SKM-1 (cell line): ENCODE data around the gene XRCC1.
"Not testable (repeated sequence)": the region's sequence is repeated elsewhere in the genome, so short reads cannot be mapped to it uniquely, and the experiment has no call there.

ENCODE experiments used
- DNase-seq: peaks from one replicate; lab custom pipeline; 2025; ENCODE audit not compliant: unreplicated experiment; lab: John Stamatoyannopoulos, UW

Gene XRCC1

DNA sequence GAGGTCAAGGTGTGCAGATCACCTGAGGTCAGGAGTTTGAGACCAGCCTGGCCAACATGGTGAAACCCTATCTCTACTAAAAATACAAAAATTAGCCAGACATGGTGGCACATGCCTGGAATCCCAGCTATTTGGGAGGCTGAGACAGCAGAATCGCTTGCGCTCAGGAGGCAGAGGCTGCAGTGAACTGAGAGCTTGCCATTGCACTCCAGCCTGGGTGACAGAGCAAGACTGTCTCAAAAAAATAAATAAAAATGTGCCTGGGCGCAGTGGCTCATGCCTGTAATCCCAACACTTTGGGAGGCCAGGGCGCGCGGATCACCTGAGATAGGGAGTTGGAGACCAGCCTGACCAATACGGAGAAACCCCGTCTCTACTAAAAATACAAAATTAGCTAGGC lies 51.6 kb downstream of the XRCC1 start:
- not testable (repeated sequence) for DNase-seq

DNA sequence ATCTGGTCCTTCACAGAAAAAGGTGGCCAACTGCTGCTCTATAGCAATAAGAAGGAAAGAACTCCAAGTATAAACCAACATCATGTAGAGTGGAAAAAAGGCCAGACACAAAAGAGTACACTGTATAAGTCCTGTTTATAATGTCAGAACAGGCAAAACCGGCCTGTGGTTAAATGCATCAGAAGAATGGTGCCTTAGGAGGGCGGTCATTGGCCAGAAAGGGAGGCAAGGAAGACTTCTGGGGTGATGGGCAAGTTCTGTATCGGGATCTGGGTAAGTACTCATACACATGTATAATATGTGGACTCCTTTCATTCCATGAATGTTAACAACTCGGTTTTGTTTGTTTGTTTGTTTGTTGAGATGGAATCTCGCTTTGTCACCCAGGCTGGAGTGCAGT lies 52.4 kb downstream of the XRCC1 start:
- DNase-seq, result no peak

DNA sequence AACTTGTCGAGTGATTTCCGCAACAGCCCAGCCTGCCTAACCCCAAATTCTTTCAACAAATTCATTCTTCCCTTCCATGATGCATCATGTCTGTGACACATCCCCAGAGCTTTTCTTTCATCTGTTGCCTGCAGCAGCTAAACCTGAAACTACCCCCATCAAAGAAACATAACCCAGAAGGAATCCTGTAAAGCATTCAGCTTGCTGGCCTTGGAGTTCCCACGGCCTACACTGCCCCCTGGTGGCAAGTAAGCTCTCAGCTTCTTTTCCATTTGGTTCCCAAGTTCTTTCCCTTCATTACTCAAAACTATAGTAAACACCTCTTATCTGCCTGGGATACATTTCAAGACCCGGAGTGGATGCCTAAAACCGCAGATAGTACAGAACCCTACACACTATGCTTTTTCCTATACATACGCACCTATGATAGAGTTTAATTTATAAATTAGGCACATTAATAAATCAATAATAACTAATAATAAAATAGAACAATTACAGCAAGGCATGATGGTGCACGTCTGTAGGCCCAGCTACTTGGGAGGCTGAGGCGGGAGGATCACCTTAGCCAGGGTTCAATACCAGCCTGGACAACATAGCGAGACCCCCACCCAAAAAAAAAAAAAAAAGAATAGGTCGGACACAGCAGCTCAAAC lies 55.8 kb downstream of the XRCC1 start:
- DNase-seq, result peak; percentile 17

DNA sequence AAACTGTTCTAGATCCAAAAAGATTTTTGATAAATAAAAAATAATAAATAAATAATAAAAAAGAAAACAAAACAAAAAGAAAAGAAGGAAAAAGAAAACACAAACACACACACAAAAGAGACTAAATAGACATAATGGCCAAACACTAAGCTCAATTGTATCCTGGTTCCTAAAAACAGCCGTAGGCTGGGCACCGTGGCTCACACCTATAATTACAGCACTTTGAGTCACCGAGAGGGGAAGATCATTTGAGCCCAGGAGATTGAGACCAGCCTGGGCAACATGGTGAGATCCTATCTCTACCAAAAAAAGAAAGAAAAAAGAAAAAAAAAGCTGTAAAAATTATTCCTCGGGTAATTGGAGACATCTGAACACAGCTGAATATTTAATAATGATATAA lies 57.3 kb downstream of the XRCC1 start:
- no peak for DNase-seq

DNA sequence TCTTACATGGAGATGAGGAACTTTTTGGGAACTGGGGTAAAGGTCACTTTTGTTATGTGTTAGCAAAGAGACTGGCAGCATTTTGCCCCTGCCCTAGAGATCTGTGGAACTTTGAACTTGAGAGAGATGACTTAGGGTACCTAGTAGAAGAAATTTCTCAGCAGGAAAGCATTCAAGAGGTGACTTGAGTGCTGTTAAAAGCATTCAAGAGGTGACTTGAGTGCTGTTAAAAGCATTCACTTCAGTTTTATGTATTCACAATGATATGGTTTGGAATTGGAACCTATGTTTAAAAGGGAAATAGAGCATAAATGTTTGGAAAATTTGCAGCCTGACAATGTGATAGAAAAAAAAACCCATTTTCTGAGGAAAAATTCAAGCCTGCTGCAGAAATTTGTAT lies 62.9 kb downstream of the XRCC1 start:
- DNase-seq, result not testable (repeated sequence)

DNA sequence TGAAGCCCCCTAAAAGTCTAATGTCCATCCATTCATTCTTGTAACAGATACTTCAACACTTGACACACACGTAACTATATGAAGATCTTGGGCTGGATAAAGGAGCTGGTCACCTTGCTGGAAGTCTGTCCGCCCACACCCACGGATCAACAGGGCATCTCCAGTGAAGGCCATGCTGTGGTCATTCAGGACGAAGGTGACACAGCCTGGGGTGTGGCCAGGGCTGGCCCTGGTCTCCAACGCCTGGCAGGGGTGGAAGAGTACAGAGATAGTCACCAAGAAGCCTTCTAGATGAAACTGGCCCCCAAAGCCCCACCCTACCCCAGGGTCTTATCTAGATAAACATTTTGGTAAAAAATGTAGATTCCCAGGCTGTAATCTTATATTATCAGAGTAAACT lies 64.0 kb downstream of the XRCC1 start:
- no peak for DNase-seq

DNA sequence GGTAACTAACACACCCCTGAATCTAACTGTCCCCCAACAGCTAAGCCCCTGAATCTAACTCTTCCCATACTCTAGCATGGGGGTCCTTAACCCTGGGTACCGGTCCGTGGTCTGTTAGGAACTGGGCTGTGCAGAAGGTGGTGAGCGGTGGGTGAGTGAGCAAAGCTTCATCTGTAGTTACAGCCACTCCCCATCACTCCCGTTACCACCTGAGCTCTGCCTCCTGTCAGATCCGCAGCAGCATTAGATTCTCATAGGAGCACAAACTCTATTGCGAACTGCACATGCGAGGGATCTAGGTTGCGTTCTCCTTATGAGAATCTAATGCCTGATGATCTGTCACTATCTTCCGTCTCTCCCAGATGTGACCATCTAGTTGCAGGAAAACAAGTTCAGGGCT lies 64.6 kb downstream of the XRCC1 start:
- DNase-seq, result no peak

DNA sequence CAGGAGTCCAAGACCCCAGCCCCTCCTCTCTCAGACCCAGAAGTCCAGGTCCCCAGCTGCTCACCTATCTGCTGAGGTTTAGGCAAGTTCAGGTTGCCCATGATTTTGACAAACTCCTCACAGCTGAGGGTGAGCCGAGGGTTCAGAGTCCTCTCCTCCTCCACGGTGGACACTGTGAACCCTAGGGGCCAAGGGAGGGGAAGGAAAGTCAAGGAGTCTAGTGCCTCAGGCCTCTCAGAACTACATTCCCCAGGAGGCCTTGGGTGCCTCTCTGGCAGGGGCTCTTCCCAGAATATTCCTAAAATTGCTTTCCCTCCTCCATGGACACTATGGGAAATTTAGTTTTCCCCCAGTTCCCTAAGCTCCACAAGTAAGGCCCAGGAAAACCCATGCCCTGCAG lies 67.4 kb downstream of the XRCC1 start:
- DNase-seq, result no peak

DNA sequence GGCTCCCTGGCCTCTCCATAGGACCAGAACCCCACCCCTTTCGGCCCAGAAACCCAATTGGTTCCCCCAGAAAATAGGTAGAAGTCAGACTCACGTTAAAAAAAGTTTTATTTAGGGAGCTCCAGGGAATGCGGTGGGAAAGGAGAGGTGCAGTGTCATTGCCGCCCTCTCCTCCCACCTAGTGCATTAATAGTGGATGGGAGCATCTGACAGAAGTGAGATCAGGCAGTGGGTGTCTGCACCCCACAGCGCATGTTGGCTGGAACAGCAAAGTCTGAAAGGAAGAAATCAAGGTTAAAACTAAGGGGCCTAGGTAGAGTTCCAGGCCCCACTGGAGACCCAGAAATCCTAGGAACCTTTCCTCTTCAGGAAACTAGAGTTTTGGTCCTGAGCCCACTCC lies 68.7 kb downstream of the XRCC1 start:
- DNase-seq, result no peak

DNA sequence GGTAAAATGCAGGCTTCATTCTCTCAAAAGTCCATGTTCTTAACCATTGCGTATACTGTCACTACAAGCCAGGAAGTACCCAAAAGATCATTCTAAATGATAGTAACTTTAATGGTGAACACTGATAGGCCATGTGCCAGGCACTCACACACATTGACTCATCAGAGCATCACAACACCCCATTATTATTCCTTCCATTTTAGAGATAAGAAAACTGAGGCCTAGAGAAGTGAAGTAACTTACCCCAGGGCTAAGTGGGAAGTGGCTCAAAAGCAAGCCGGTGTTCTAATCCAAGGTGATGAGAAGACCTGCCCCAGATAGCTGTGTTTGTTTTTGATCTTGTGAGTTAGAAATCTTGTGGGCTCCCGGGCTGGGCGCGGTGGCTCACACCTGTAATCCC lies 69.4 kb downstream of the XRCC1 start:
- no peak for DNase-seq

DNA sequence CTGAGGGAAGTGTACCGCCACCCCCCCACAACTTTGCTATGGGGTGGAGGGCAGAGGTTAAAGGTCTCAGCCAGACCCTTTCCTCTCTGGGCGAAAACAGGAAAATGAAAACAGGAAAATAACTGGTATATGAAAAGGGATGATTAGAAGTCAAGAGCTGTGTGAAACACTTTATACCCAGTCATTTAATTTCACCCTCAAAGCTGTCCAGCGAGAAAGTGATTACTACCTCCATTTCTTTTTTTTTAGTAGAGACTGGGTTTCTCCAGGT lies 70.2 kb downstream of the XRCC1 start:
- no peak for DNase-seq

DNA sequence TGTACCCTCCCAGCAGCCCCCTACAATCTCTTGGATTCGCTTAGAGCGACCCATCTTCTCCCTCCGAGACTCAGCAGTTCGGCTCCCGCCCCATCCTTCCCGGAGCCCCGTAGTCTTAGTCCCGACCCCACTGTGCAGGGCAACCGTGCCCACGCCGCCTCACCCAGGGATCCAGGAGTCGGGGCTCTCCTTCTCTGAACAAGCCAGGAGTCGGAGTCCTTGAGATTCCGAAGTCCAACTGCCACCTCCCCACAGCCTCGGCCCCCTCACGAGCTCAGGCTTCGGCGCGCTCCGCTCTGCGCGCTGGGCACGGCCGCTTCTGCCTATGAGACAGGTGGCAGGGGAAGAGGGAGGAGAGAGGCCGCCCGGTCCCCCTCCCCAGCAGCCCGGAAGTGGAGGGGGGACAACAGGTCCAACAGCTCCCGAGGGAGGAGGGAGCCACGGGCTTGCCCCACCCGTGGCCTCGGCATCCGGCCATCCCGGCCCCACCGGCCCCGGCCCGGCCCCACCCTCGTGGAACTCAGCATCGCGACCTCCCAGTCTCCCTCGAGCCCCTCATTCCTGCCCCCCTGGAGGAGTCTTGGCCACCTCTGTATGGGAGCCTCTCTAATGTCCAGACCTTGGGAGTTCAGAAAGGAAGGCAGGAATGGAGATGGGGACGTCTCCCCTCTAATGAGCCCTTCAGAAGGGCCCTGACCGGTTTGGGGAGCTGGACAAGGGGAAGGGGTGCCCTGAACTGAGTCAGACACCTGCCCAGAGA lies 70.7 kb downstream of the XRCC1 start, which contains the start of gene PHLDB3:
PHLDB3 (minus strand) TSS at position 321 of the 760 bp plus-strand sequence. CDS start 628 bp downstream, outside the sequence.
- no peak for DNase-seq

DNA sequence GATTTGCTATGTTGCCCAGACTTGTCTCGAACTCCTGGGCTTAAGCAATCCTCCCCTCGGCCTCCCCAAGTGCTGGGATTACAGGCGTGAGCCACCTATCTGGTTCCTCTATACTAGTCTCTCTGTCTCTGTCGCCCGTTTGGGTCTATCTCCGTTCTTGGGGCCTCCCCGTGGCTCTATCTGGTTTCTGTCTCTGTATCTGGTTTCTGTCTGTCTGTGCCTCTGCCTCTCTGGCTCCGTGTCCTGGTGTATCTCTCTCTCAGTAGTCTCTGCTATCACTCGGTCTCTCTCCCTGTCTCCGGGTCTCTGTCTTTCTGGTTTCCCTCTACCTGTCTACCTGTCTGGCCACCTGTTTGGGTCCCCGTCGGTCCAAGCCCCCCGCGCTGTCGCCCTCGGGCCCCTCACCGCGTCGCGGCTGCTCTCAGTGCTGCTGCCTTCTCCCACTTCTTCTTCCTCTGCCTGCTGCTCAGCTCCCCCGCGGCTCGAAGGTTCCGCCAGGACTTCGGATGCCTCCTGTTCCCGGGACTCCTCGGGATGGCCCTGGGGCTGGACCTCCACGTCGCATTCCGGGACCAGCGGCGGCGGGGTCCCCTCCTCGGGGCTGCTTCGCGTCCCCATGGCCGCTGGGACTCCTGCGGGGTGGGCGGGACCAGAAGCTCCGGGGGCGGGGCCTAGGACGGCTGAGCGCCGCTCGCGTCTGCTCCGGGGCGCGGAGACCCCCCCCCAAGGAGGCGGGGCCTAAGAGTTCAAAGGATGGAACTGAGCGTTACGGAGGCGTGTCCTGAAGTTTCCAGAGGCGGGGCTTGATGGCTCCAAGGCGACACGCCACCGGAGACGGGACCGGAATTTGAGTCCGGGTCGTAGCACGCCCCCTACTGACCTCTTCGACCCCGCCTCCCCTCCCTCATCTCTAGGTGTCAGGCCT lies 71.6 kb downstream of the XRCC1 start:
- DNase-seq, result peak; percentile 67

DNA sequence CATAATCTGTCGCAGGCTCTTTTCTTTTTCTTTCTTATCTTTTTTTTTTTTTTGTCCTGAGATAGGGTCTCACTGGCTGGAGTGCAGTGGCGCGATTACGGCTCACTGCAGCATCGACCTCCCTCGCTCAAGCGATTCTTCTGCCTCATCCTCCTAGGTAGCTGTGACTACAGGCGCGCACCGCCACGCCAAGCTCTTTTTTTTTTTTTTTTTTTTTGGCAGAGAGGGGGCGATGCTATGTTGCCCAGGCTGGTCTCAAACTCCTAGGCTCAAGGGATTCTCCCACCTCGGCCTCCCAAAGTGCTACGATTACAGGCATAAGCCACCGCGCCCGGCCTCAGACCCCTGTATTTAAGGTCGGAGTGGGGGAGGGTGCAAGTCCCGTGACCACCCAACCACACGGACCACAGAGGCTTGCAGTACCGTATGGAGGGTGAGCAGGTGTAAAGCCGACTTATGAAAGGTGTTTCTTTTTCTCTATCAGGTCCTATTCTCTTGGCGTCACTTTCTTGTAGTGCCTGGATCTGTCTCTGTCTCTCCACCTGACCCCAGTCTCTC lies 72.8 kb downstream of the XRCC1 start:
- no peak for DNase-seq

DNA sequence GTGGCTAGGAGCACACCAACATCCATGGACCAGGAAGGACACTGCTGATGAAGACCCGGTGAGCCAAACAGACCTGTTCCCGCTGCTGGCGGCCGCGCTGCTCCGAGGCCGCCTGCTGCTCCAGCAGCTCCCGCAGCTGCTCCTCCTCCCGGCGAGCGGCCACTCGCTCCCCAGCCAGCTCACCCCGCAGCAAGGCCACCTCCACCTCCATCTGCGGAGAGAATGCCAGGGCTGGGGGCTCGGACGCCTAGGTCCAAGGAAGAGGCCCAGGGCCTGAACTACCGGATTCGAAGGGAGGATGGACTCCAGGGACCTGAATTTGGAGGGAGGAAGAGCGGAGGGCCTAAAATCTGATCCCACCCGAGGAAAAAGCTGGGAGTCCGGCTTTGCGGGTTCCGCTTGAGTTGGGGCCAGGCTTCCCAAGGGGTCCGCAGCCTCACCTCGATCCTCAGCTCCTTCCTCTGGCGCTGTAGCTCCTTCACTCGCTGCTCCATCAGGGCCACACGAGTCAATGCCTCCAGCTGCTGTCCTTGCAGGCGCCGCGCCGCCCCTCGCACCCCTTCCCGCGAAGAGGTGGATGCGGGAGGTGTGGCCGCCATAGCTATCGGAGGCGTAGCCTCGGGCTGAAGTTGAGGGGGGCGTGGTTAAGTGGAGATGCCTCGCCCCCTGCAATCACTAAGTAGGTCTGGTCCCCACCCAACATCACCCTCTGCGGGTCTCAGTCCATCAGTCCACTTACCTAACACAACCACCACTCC lies 73.5 kb downstream of the XRCC1 start:
- no peak for DNase-seq

DNA sequence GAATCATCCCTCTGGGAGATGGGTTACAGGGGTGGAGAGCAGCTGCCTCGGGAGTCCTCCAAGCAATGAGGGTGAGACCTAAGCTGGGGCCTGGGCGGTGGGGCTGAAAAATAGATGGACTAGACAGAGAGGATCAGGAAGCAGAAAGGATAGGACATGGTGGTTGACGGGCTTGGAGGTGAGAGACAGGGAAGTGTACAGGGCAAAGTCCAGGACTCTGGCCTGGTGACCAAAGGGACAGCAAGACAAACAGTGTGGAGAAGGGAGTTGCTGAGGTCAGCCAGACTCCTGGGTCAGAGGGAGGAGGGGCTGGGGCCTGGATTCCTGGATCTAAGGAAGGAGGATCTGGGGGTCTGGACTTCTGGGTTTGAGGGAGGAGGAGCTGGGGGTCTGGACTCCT lies 76.3 kb downstream of the XRCC1 start:
- no peak for DNase-seq

DNA sequence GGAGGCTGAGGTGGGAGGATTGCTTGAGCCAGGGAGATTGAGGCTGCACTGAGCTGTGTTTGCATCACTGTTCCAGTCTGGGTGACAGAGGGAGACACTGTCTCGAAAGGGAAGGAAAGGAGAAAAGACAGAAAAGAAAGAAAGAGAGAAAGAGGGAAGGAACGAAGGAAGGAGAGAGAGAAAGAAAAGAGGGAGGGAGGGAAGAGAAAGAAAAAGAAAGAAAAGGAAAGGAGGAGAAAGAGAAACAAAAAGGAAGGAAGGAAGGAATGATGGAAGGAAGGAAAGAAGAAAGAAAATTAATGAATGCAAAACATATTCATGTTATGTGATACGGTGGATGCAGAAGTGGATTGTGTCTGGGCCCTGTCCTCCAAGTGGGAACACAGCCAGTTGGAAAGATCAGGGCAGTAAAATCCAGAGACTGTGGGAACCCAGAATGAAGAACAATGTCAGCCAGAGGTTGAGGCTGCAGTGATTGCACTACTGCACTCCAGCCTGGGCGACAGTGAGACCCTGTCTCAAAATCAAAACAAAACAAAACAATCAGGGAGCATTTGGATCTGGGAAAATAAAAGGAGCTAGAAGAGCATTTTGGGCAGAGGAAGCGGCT lies 77.0 kb downstream of the XRCC1 start:
- no peak for DNase-seq

DNA sequence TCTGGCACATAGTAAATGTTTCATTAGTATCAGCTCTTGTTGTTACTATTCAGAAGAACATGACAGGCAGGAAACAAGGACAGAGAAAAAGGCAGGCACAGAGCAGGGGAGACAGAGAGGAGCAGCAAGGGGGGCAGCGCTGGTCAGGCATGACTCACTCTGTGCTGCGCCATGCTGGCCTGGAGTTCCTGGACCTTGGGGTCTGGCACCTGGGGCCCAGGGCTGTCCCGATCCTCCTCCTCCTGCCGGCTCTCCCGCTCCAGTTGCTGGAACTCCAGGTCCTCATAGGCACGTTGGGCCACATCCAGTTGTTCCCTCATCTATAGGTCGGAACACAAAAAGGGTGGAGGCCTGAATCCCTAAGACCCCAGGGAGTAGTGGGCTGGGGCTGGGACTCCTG lies 78.4 kb downstream of the XRCC1 start:
- no peak for DNase-seq

DNA sequence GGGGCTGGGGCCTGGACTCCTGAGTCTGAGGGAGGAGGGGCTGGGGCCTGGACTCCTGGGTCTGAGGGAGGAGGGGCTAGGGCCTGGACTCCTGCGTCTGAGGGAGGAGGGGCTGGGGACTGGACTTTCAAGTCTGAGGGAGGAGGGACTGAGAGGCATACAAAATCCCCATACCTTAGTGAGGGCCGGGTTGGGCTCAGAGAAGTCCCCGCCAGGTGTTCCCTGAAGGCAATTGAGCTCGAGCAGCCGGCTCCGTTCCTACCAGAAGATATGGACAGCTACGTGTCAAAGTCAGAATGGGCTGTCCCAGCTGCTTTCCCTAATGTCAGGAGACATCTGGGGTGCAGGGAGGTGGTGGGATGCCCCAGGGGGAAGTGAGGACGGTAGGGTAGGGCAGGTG lies 80.2 kb downstream of the XRCC1 start:
- DNase-seq, result no peak
